Nephron (organoid): Measurements from ENCODE around the gene PPWD1.

Experiments used
- H3K27ac Mint-ChIP-seq, 3 experiments: 2 replicates each; pipeline ENCODE4 v1.8.0; 2020; ENCODE audit warnings: mixed read lengths in 3 of 3, mild to moderate bottlenecking in 2 of 3, moderate library complexity in 1 of 3
- H3K27me3 Mint-ChIP-seq: 2 replicates; pipeline ENCODE4 v1.8.0; 2021; ENCODE audit warnings: low read depth, mild to moderate bottlenecking, moderate library complexity, mixed read lengths
- H3K36me3 Mint-ChIP-seq: 2 replicates; pipeline ENCODE4 v1.8.0; 2020; ENCODE audit warnings: low read depth, mixed read lengths
- H3K4me1 Mint-ChIP-seq: 2 replicates; pipeline ENCODE4 v1.8.0; 2020; ENCODE audit warnings: mixed read lengths
- H3K4me3 Mint-ChIP-seq, 3 experiments: 2 replicates each; pipeline ENCODE4 v1.8.0; 2020; ENCODE audit warnings: mild to moderate bottlenecking in 3 of 3, mixed read lengths in 3 of 3, moderate library complexity in 2 of 3
- H3K9me3 Mint-ChIP-seq: 2 replicates; pipeline ENCODE4 v1.8.0; 2020; ENCODE audit warnings: mixed read lengths
- CTCF ChIP-seq, 3 experiments: fragments of 200-600 bp; sonication (generic); IDR thresholded peaks; one replicate each; pipeline ENCODE4 v1.5.0; 2021; ENCODE audit warnings: antibody characterized with exemption in 3 of 3; ENCODE audit not compliant: unreplicated experiment in 3 of 3

The PPWD1 gene

GRCh38 chr5:65562731-65563701 lies at the start of gene PPWD1, which contains the start of gene CENPK:
TSS of gene PPWD1 (plus strand) at chr5:65563296. CDS start at chr5:65563311, 15 bp downstream.
TSS of gene CENPK (minus strand) at chr5:65563168. CDS start at chr5:65554907, 8,261 bp downstream.
- H3K36me3 Mint-ChIP-seq = peaks cover 4% of the 10 kb centered on the region
- no peak for TF ChIP-seq CTCF (IDR thresholded peaks at IDR 0.05; ENCODE audit: unreplicated experiment in 3 of 3)
- H3K27ac Mint-ChIP-seq = peak within 1 kb of the TSS; percentile 90 to 97 (median 96)
- H3K4me3 Mint-ChIP-seq = peak within 1 kb of the TSS; percentile 95 to 96 (median 95)
- H3K9me3 Mint-ChIP-seq = no peaks in the 10 kb centered on the region
- peaks cover 33% of the 10 kb centered on the region for H3K4me1 Mint-ChIP-seq
- no peaks in the 10 kb centered on the region for H3K27me3 Mint-ChIP-seq

- TF ChIP-seq CTCF (IDR thresholded peaks at IDR 0.05; ENCODE audit: unreplicated experiment in 3 of 3) = no peak
- peaks cover 9% of the 10 kb centered on the region for H3K36me3 Mint-ChIP-seq
Measured at GRCh38 chr5:65525726-65526125, 37.4 kb upstream of the PPWD1 start.

GRCh38 chr5:65530904-65531303 lies 32.2 kb upstream of the PPWD1 start:
- Mint-ChIP-seq H3K36me3 (peaks cover 6% of the 10 kb centered on the region), H3K4me1 (no peaks in the 10 kb centered on the region), H3K27ac (no peak overlapping the region), H3K27me3 (no peaks in the 10 kb centered on the region), H3K9me3 (no peaks in the 10 kb centered on the region), H3K4me3 (no peak overlapping the region)
- no peak for TF ChIP-seq CTCF (IDR thresholded peaks at IDR 0.05; ENCODE audit: unreplicated experiment in 3 of 3)

More at GRCh38 chr5:65525726-65526125, 37.4 kb upstream of the PPWD1 start:
- no peak overlapping the region for H3K4me3 Mint-ChIP-seq
- H3K27me3 Mint-ChIP-seq = no peaks in the 10 kb centered on the region
- H3K9me3 Mint-ChIP-seq = no peaks in the 10 kb centered on the region
- no peak overlapping the region for H3K27ac Mint-ChIP-seq
- no peaks in the 10 kb centered on the region for H3K4me1 Mint-ChIP-seq

GRCh38 chr5:65535529-65535987 lies 27.5 kb upstream of the PPWD1 start:
- TF ChIP-seq CTCF (IDR thresholded peaks at IDR 0.05; ENCODE audit: unreplicated experiment in 3 of 3) = no peak
- no peak overlapping the region for H3K4me3 Mint-ChIP-seq
- no peaks in the 10 kb centered on the region for H3K4me1 Mint-ChIP-seq
- no peaks in the 10 kb centered on the region for H3K27me3 Mint-ChIP-seq
- H3K9me3 Mint-ChIP-seq = no peaks in the 10 kb centered on the region
- peaks cover 3% of the 10 kb centered on the region for H3K36me3 Mint-ChIP-seq
- peak overlapping the region in 2 of 3 experiments; percentile 9 to 33 for H3K27ac Mint-ChIP-seq

GRCh38 chr5:65539827-65540226 lies 23.3 kb upstream of the PPWD1 start:
- no peak overlapping the region for H3K27ac Mint-ChIP-seq
- no peaks in the 10 kb centered on the region for H3K9me3 Mint-ChIP-seq
- no peak overlapping the region for H3K4me3 Mint-ChIP-seq
- no peaks in the 10 kb centered on the region for H3K4me1 Mint-ChIP-seq
- peaks cover 33% of the 10 kb centered on the region for H3K36me3 Mint-ChIP-seq
- H3K27me3 Mint-ChIP-seq = no peaks in the 10 kb centered on the region
- no peak for TF ChIP-seq CTCF (IDR thresholded peaks at IDR 0.05; ENCODE audit: unreplicated experiment in 3 of 3)
